Measurements from ENCODE around the gene XKR8.

XKR8 gene

DNA sequence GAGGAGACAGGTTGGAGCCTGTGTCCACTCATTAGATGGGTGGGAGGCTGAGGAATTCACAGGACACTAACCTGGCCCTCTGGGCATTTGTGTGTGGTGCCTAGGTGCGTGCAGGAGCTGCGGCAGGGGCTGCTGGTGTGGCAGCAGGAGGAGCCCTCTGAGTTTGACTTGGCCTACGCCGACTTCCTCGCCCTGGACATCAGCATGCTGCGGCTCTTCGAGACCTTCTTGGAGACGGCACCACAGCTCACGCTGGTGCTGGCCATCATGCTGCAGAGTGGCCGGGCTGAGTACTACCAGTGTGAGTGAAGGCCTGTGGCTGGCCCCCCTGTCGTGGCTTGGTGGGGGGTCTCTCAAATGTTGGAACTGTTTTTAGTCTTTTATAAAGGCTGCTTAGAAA is 3.6 kb downstream of the XKR8 start:
- no peaks in the 10 kb centered on the region for H3K9me3 ChIP-seq
- no peaks in the 10 kb centered on the region for H3K27me3 ChIP-seq
- DNase-seq = no peak
- TF ChIP-seq, protein P1, sequence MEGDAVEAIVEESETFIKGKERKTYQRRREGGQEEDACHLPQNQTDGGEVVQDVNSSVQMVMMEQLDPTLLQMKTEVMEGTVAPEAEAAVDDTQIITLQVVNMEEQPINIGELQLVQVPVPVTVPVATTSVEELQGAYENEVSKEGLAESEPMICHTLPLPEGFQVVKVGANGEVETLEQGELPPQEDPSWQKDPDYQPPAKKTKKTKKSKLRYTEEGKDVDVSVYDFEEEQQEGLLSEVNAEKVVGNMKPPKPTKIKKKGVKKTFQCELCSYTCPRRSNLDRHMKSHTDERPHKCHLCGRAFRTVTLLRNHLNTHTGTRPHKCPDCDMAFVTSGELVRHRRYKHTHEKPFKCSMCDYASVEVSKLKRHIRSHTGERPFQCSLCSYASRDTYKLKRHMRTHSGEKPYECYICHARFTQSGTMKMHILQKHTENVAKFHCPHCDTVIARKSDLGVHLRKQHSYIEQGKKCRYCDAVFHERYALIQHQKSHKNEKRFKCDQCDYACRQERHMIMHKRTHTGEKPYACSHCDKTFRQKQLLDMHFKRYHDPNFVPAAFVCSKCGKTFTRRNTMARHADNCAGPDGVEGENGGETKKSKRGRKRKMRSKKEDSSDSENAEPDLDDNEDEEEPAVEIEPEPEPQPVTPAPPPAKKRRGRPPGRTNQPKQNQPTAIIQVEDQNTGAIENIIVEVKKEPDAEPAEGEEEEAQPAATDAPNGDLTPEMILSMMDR (IDR thresholded peaks at IDR 0.05) = no peak
- peaks cover 0 to 35% (median 22%) of the 10 kb centered on the region in 4 donors for H3K4me1 ChIP-seq
- intact Hi-C loops (cut with DNase I; ENCODE audit: low total_unique reads) = no loop called here
- H3K36me3 ChIP-seq = peaks cover 31 to 55% (median 48%) of the 10 kb centered on the region in 3 donors
- H3K4me3 ChIP-seq = no peak overlapping the region
- no peak overlapping the region for H3K27ac ChIP-seq

DNA sequence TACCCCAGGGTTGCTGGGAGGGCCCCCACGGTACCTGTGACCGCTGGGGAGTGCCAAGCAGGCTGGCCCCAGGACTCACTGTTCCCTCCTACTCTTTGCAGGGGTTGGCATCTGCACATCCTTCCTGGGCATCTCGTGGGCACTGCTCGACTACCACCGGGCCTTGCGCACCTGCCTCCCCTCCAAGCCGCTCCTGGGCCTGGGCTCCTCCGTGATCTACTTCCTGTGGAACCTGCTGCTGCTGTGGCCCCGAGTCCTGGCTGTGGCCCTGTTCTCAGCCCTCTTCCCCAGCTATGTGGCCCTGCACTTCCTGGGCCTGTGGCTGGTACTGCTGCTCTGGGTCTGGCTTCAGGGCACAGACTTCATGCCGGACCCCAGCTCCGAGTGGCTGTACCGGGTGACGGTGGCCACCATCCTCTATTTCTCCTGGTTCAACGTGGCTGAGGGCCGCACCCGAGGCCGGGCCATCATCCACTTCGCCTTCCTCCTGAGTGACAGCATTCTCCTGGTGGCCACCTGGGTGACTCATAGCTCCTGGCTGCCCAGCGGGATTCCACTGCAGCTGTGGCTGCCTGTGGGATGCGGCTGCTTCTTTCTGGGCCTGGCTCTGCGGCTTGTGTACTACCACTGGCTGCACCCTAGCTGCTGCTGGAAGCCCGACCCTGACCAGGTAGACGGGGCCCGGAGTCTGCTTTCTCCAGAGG is 6.8 kb downstream of the XKR8 start:
- DNase-seq = no peak
- Histone ChIP-seq H3K9me3 (no peaks in the 10 kb centered on the region), H3K36me3 (peaks cover 31 to 68% (median 53%) of the 10 kb centered on the region in 3 donors), H3K27me3 (no peaks in the 10 kb centered on the region), H3K4me1 (peaks cover 0 to 20% (median 8%) of the 10 kb centered on the region in 4 donors), H3K4me3 (no peak overlapping the region), H3K27ac (no peak overlapping the region)
- intact Hi-C loops (cut with DNase I; ENCODE audit: low total_unique reads) = no loop called here
- TF ChIP-seq, protein P1 (IDR thresholded peaks at IDR 0.05) = no peak

DNA sequence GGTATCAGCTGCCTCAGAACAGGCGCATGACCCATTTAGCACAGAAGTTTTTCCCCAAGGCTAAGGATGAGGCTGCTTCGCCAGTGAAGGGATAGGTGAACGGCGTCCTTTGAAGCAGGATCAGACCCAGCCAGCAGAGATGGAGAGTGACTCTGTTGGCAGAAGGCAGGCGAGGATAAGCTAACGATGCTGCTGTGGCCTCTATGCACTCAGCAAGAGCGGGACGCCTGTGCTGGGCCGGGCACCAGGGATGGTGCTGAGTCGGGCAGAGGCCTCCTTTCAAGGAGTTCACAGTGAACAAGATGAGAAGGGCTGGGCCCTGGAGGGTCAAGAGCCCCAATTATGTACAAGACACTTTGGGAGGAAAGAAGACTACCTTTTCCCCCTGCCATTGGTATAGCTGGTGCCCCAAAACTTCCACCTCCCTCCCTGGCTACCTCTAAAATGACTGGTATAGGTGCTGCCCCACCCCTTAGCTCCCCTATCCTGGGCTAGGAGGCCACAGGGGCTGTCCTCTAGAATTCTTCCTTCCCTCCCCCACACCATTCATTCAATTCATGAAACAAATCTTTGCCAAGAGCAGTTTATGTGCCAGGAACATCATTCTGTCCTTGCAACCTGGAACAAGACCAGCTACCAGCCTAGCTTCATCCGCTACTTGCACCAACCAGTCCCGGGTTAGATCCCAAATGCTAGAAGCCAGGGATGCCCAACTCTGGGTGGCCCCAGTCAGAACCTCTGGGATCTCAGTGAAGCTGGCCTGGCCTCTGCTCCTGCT is 7.5 kb downstream of the XKR8 start:
- no peaks in the 10 kb centered on the region for H3K9me3 ChIP-seq
- H3K4me1 ChIP-seq = peaks cover 0 to 20% (median 7%) of the 10 kb centered on the region in 4 donors
- no peak for DNase-seq
- no peak overlapping the region for H3K4me3 ChIP-seq
- H3K27me3 ChIP-seq = no peaks in the 10 kb centered on the region
- H3K36me3 ChIP-seq = peaks cover 31 to 75% (median 53%) of the 10 kb centered on the region in 3 donors
- TF ChIP-seq, protein P1 (IDR thresholded peaks at IDR 0.05) = no peak
- H3K27ac ChIP-seq = no peak overlapping the region
- intact Hi-C loops (cut with DNase I; ENCODE audit: low total_unique reads) = no loop called here

DNA sequence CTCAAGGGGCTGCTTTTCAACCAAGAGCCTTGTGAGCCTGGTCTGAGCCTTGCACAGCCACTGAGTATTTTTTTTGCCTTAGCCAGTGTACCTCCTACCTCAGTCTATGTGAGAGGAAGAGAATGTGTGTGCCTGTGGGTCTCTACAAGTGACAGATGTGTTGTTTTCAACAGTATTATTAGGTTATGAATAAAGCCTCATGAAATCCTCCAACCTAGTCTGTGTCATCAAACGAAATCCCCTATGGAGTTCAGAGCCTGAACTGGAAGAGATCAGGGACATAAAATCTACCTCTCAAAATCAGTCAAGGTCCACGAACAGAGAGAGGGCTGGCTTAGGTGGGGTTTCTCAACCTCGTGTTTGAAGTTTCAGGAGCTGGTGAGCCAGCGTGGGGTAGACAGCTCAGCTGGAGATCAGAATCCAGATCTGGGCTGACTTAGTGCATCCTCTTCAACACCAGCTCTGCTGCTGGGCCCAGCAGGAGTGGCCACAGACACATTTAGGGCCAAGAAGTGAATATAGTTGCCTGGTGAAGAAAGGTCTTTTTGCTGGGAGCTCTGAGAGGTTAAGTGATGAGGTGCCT is 8.2 kb downstream of the XKR8 start:
- intact Hi-C loops (cut with DNase I; ENCODE audit: low total_unique reads) = no loop called here
- TF ChIP-seq, protein P1 (IDR thresholded peaks at IDR 0.05) = no peak
- H3K4me1 ChIP-seq = peaks cover 0 to 20% (median 8%) of the 10 kb centered on the region in 4 donors
- H3K9me3 ChIP-seq = no peaks in the 10 kb centered on the region
- DNase-seq = no peak
- no peaks in the 10 kb centered on the region for H3K27me3 ChIP-seq
- no peak overlapping the region for H3K4me3 ChIP-seq
- H3K36me3 ChIP-seq = peaks cover 31 to 79% (median 53%) of the 10 kb centered on the region in 3 donors
- no peak overlapping the region for H3K27ac ChIP-seq

DNA sequence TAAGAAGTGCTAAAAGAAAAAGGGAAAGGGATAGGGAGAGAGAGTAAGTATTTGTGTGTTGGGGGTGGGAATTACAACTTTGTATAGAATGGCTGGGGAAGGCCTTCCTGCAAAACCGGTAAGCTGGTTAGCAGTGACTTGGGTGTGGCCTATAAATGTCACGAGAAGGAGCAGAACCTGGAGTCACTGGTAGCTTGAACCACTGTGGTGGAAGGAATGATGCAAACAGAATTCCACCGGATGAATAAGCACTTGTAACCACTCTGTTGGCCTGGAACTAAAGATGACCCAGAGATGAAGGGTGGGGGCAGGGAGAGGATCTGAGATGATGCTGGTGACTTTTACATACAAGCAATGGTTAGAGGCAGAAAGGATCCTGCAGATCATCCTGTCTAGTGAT is 8.9 kb downstream of the XKR8 start:
- intact Hi-C loops (cut with DNase I; ENCODE audit: low total_unique reads) = no loop called here
- H3K36me3 ChIP-seq = peaks cover 31 to 79% (median 47%) of the 10 kb centered on the region in 3 donors
- DNase-seq = no peak
- H3K4me1 ChIP-seq = peaks cover 0 to 20% (median 8%) of the 10 kb centered on the region in 4 donors
- H3K9me3 ChIP-seq = no peaks in the 10 kb centered on the region
- TF ChIP-seq, protein P1 (IDR thresholded peaks at IDR 0.05) = no peak
- no peaks in the 10 kb centered on the region for H3K27me3 ChIP-seq
- H3K4me3 ChIP-seq = no peak overlapping the region
- no peak overlapping the region for H3K27ac ChIP-seq
